ENCODE data around the gene SLC12A9.

The SLC12A9 gene

GRCh38 chr7:100825215-100825671 is 27.3 kb upstream of the SLC12A9 start:
- Histone ChIP-seq H3K4me3 (ENCODE audit: low read depth, low read length) (no peak overlapping the region), H3K4me1 (no peaks in the 10 kb centered on the region), H3K9me3 (no peaks in the 10 kb centered on the region), H3K27me3 (peaks cover 55% of the 10 kb centered on the region), H3K36me3 (no peaks in the 10 kb centered on the region)
- TF ChIP-seq CTCF (IDR thresholded peaks at IDR 0.05; ENCODE audit: low read depth, low read length) = no peak
- DNase-seq = no peak

GRCh38 chr7:100825751-100826513 is 26.6 kb upstream of the SLC12A9 start:
- Histone ChIP-seq H3K4me1 (no peaks in the 10 kb centered on the region), H3K36me3 (no peaks in the 10 kb centered on the region), H3K4me3 (ENCODE audit: low read depth, low read length) (no peak overlapping the region), H3K27me3 (peaks cover 60% of the 10 kb centered on the region), H3K9me3 (no peaks in the 10 kb centered on the region)
- peak; percentile 50 for TF ChIP-seq CTCF (IDR thresholded peaks at IDR 0.05; ENCODE audit: low read depth, low read length)
- no peak for DNase-seq

GRCh38 chr7:100826514-100827329 is 25.8 kb upstream of the SLC12A9 start:
- H3K9me3 ChIP-seq = no peaks in the 10 kb centered on the region
- H3K27me3 ChIP-seq = peaks cover 68% of the 10 kb centered on the region
- DNase-seq = no peak
- no peaks in the 10 kb centered on the region for H3K4me1 ChIP-seq
- peak overlapping the region; percentile 23; the same call in 1 of the 2 replicates for H3K4me3 ChIP-seq (ENCODE audit: low read depth, low read length)
- TF ChIP-seq CTCF (IDR thresholded peaks at IDR 0.05; ENCODE audit: low read depth, low read length) = no peak
- no peaks in the 10 kb centered on the region for H3K36me3 ChIP-seq

GRCh38 chr7:100827330-100828226 is 24.9 kb upstream of the SLC12A9 start, which contains the start of gene EPHB4:
Gene EPHB4, minus strand, starts transcription at chr7:100827523. Its CDS starts 493 bp downstream, at chr7:100827030.
- peaks cover 68% of the 10 kb centered on the region for H3K27me3 ChIP-seq
- no peaks in the 10 kb centered on the region for H3K36me3 ChIP-seq
- no peaks in the 10 kb centered on the region for H3K4me1 ChIP-seq
- H3K9me3 ChIP-seq = no peaks in the 10 kb centered on the region
- H3K4me3 ChIP-seq (ENCODE audit: low read depth, low read length) = peak within 1 kb of the TSS; percentile 51
- peak; percentile 39 for TF ChIP-seq CTCF (IDR thresholded peaks at IDR 0.05; ENCODE audit: low read depth, low read length)
- DNase-seq = peak; percentile 59

GRCh38 chr7:100829150-100829716 is 23.3 kb upstream of the SLC12A9 start:
- Histone ChIP-seq H3K9me3 (no peaks in the 10 kb centered on the region), H3K4me1 (no peaks in the 10 kb centered on the region), H3K4me3 (ENCODE audit: low read depth, low read length) (no peak overlapping the region), H3K36me3 (no peaks in the 10 kb centered on the region), H3K27me3 (peaks cover 68% of the 10 kb centered on the region)
- DNase-seq = no peak
- TF ChIP-seq CTCF (IDR thresholded peaks at IDR 0.05; ENCODE audit: low read depth, low read length) = no peak

Measured in BE2C (cell line).